Neural progenitor cell (in vitro differentiated cells): ENCODE results near the gene ACLY. TPM values are rescaled to one million over a fixed set of nuclear protein-coding genes. Genes with fewer than 3 reads are reported as not detected.

Experiments
- DNase-seq: peaks from one replicate; pipeline ENCODE4 v3.0.0-alpha.2; 2016; ENCODE audit warnings: low spot score
- H2AFZ ChIP-seq: fragments of 200-600 bp; sonication (generic); replicated peaks from 2 replicates; pipeline ENCODE4 v1.6.1; 2016; ENCODE audit warnings: antibody characterized with exemption
- H3F3A ChIP-seq: fragments of 200-600 bp; sonication (generic); 2 replicates; pipeline ENCODE4 v1.6.1; 2016; ENCODE audit warnings: antibody characterized with exemption, low read depth
- H3K27ac ChIP-seq: fragments of 200-600 bp; sonication (generic); 2 replicates; pipeline ENCODE4 v1.5.1; 2016; ENCODE audit warnings: mild to moderate bottlenecking
- H3K27me3 ChIP-seq: fragments of 200-600 bp; sonication (generic); 2 replicates; pipeline ENCODE4 v1.6.1; 2016; ENCODE audit warnings: mild to moderate bottlenecking, moderate library complexity
- H3K36me3 ChIP-seq: fragments of 200-600 bp; sonication (generic); 2 replicates; pipeline ENCODE4 v1.5.1; 2016
- H3K4me1 ChIP-seq: fragments of 200-600 bp; sonication (generic); 2 replicates; pipeline ENCODE4 v1.6.1; 2016; ENCODE audit warnings: mixed run types
- H3K4me2 ChIP-seq: fragments of 200-600 bp; sonication (generic); 2 replicates; pipeline ENCODE4 v1.6.1; 2016
- H3K4me3 ChIP-seq: fragments of 200-600 bp; sonication (generic); 2 replicates; pipeline ENCODE4 v1.5.1; 2016
- H3K79me2 ChIP-seq: fragments of 200-600 bp; sonication (generic); 2 replicates; pipeline ENCODE4 v1.6.1; 2016; ENCODE audit warnings: low read depth
- H3K9ac ChIP-seq: fragments of 200-600 bp; sonication (generic); 2 replicates; pipeline ENCODE4 v1.6.1; 2016
- H3K9me3 ChIP-seq: fragments of 200-600 bp; sonication (generic); 2 replicates; pipeline ENCODE4 v1.5.1; 2016; ENCODE audit warnings: low read depth
- H4K20me1 ChIP-seq: fragments of 200-600 bp; sonication (generic); 2 replicates; pipeline ENCODE4 v1.6.1; 2016; ENCODE audit warnings: low read depth
- H3K27ac Mint-ChIP-seq: 3 replicates; pipeline ENCODE4 v1.8.0; 2021; ENCODE audit warnings: mixed read lengths
- H3K27me3 Mint-ChIP-seq: 2 replicates; pipeline ENCODE4 v1.8.0; 2022; ENCODE audit warnings: low read depth, mild to moderate bottlenecking, inconsistent platforms, moderate library complexity, mixed read lengths; ENCODE audit not compliant: insufficient read depth
- H3K36me3 Mint-ChIP-seq: 3 replicates; pipeline ENCODE4 v1.8.0; 2021; ENCODE audit warnings: mixed read lengths
- H3K4me1 Mint-ChIP-seq: 3 replicates; pipeline ENCODE4 v1.8.0; 2021; ENCODE audit warnings: mixed read lengths
- H3K4me3 Mint-ChIP-seq: 3 replicates; pipeline ENCODE4 v1.8.0; 2021; ENCODE audit warnings: mild to moderate bottlenecking, moderate library complexity, mixed read lengths
- H3K9me3 Mint-ChIP-seq: 3 replicates; pipeline ENCODE4 v1.8.0; 2020; ENCODE audit warnings: mixed read lengths
- CTCF ChIP-seq: fragments of 200-600 bp; sonication (generic); IDR thresholded peaks from 2 replicates; pipeline ENCODE4 v1.5.1; 2017; ENCODE audit warnings: antibody characterized with exemption, mild to moderate bottlenecking
- EZH2 ChIP-seq: fragments of 200-600 bp; sonication (generic); IDR thresholded peaks from 2 replicates; pipeline ENCODE4 v1.6.1; 2017; ENCODE audit warnings: antibody characterized with exemption, mild to moderate bottlenecking, moderate library complexity
- EZH2phosphoT487 ChIP-seq: fragments of 200-600 bp; sonication (generic); IDR thresholded peaks from 2 replicates; pipeline ENCODE4 v1.6.1; 2017; ENCODE audit warnings: antibody characterized with exemption
- total RNA-seq: library from RNA; depleted of rRNA; stranded (reverse); fragments of >200 nt; gene quantifications from 2 replicates; pipeline ENCODE4 v1.2.3, GENCODE V29; 2015; ENCODE audit warnings: low replicate concordance

ACLY gene
- total RNA-seq, 1 donor from 2014 or later, result 221 TPM

- Mint-ChIP-seq H3K9me3 (no peaks in the 10 kb centered on the region), H3K27ac (peak within 1 kb of the TSS; percentile 51), H3K4me3 (peak within 1 kb of the TSS; percentile 28), H3K4me1 (peaks cover 15% of the 10 kb centered on the region), H3K27me3 (no peaks in the 10 kb centered on the region), H3K36me3 (peaks cover 9% of the 10 kb centered on the region)
- peak within 1 kb of the TSS; percentile 75 for H2AFZ ChIP-seq
- H3K27me3 ChIP-seq, result no peaks in the 10 kb centered on the region
- H3K27ac ChIP-seq, result peak within 1 kb of the TSS; percentile 60
- H3F3A ChIP-seq, result peaks cover 28% of the 10 kb centered on the region
- peak within 1 kb of the TSS; percentile 73 for H3K9ac ChIP-seq
- H3K36me3 ChIP-seq, result no peaks in the 10 kb centered on the region
- peak within 1 kb of the TSS; percentile 94 for H3K4me2 ChIP-seq
- peaks cover 44% of the 10 kb centered on the region for H4K20me1 ChIP-seq
- H3K4me3 ChIP-seq, result peak within 1 kb of the TSS; percentile 80
- peaks cover 51% of the 10 kb centered on the region for H3K79me2 ChIP-seq
- DNase-seq, result peak; percentile 97
- H3K4me1 ChIP-seq, result peaks cover 30% of the 10 kb centered on the region
- H3K9me3 ChIP-seq, result no peaks in the 10 kb centered on the region
- TF ChIP-seq EZH2phosphoT487 (no peak), CTCF (no peak), EZH2 (no peak)
These were observed 53.7 kb downstream of the ACLY start, which contains the start of gene KLHL11 for GRCh38 chr17:41864836-41865595. Gene KLHL11 (minus strand): TSS chr17:41865423. CDS start chr17:41865370, 53 bp downstream.

GRCh38 chr17:41864498-41864835, 54.3 kb downstream of the ACLY start:
- Mint-ChIP-seq H3K27ac (no peak overlapping the region), H3K9me3 (no peaks in the 10 kb centered on the region), H3K4me1 (peaks cover 19% of the 10 kb centered on the region), H3K36me3 (peaks cover 7% of the 10 kb centered on the region), H3K27me3 (no peaks in the 10 kb centered on the region), H3K4me3 (no peak overlapping the region)
- Histone ChIP-seq H3K27me3 (no peaks in the 10 kb centered on the region), H3K9me3 (no peaks in the 10 kb centered on the region), H4K20me1 (peaks cover 49% of the 10 kb centered on the region), H3K4me1 (peaks cover 34% of the 10 kb centered on the region), H3F3A (peaks cover 30% of the 10 kb centered on the region), H3K79me2 (peaks cover 57% of the 10 kb centered on the region), H3K36me3 (no peaks in the 10 kb centered on the region), H3K9ac (peak overlapping the region; percentile 73), H3K27ac (no peak overlapping the region), H2AFZ (peak overlapping the region; percentile 64), H3K4me2 (peak overlapping the region; percentile 94), H3K4me3 (peak overlapping the region; percentile 80)
- DNase-seq, result peak; percentile 65
- TF ChIP-seq EZH2phosphoT487 (no peak), CTCF (no peak), EZH2 (no peak)

- Histone ChIP-seq H2AFZ (no peak overlapping the region), H3K4me3 (peak overlapping the region; percentile 80), H3F3A (peaks cover 23% of the 10 kb centered on the region), H3K27me3 (no peaks in the 10 kb centered on the region), H3K9me3 (no peaks in the 10 kb centered on the region), H3K36me3 (no peaks in the 10 kb centered on the region), H4K20me1 (peaks cover 60% of the 10 kb centered on the region), H3K9ac (no peak overlapping the region), H3K27ac (no peak overlapping the region), H3K4me1 (peaks cover 34% of the 10 kb centered on the region), H3K79me2 (peaks cover 68% of the 10 kb centered on the region), H3K4me2 (peak overlapping the region; percentile 94)
- Mint-ChIP-seq H3K27ac (no peak overlapping the region), H3K27me3 (no peaks in the 10 kb centered on the region), H3K4me1 (peaks cover 22% of the 10 kb centered on the region), H3K4me3 (no peak overlapping the region), H3K9me3 (no peaks in the 10 kb centered on the region), H3K36me3 (peaks cover 4% of the 10 kb centered on the region)
- TF ChIP-seq CTCF (no peak), EZH2 (no peak), EZH2phosphoT487 (no peak)
- DNase-seq, result peak; percentile 28
These were observed 55.5 kb downstream of the ACLY start for GRCh38 chr17:41863074-41863848.
